ENCODE results near the gene NHP2.
"Not testable (repeated sequence)": the region's sequence is repeated elsewhere in the genome, so short reads cannot be mapped to it uniquely, and the experiment has no call there.

NHP2 gene

GRCh38 chr5:178170455-178170854, 16.8 kb upstream of the NHP2 start:
- DNase-seq = no peak

DNA sequence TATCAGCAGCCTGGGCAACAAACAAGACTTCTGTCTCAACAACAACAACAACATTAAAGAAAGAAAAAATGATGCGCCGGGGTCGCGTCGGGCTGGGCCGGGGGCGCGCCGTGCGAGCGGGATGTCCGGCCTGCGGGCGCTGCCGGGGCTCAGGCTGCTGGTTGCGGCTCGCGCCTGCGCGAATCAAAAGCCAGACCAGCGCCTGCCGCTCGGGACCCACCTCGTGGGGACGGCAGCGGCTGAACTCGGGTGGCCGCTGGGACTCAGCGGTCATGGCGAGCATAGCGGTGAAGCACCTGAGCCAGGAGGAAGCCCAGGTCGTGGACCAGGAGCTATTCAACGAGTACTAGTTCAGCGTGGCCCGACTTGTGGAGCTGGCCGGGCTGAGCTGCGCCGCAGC, 11.9 kb upstream of the NHP2 start:
- no peak for DNase-seq

GRCh38 chr5:178163772-178164735, 10.4 kb upstream of the NHP2 start:
- DNase-seq = peak; percentile 96

DNA sequence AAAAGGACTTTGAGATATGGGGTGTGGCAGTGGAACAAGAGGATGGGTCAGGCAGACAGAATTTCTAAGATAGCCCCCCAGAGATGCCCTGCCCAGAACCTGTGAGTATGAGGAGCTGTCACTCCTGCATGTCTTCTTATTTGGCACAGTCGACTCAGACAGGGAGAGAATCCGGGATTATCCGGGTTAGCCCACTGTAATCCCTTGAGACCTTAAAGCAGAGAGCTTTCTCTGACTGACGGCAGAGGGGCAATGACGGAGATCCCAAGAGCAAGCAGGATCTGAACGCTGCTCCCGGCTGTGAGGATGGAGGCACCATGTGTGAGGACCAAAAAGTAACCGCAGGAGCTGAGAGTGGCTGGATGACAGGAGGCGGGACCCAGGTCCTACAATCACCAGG, 8.8 kb upstream of the NHP2 start:
- no peak for DNase-seq

DNA sequence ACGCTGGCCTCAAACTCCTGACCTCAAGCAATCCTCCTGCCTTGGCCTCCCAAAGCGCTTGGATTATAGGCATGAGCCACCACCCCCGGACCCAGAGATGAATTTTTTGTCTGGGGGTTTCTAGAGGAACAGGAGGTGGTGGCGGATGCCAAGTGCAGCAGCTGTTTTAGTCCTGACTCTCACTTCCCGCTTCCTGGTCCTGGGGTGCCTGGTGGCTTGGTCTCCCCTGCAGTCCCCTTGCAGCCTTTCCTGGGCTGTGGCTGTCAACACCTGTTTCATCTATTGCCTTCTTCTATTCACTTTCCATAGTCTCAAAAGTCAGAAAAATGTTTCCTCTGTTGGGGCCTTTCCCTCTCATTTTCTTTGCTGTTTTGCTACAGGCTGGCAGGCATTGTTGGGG, 6.5 kb upstream of the NHP2 start:
- DNase-seq = no peak

DNA sequence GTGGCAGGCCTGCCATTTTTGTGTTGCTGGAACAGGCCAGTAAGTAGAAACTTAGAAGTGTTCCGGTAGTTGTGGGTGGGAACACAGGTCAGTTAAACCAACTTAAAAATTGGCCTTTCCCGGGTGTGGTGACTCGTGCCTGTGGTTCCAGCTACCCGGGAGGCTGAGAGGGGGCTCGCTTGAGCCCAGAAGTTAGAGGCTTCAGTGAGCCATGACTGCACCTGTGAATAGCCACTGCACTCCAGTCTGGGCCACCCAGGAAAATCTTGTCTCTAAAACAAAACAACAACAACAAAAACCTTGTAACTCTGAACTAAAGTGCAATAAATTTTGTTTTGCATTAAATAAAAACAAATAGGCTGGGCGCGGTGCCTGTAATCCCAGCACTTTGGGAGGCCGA, 1.4 kb upstream of the NHP2 start:
- no peak for DNase-seq

DNA sequence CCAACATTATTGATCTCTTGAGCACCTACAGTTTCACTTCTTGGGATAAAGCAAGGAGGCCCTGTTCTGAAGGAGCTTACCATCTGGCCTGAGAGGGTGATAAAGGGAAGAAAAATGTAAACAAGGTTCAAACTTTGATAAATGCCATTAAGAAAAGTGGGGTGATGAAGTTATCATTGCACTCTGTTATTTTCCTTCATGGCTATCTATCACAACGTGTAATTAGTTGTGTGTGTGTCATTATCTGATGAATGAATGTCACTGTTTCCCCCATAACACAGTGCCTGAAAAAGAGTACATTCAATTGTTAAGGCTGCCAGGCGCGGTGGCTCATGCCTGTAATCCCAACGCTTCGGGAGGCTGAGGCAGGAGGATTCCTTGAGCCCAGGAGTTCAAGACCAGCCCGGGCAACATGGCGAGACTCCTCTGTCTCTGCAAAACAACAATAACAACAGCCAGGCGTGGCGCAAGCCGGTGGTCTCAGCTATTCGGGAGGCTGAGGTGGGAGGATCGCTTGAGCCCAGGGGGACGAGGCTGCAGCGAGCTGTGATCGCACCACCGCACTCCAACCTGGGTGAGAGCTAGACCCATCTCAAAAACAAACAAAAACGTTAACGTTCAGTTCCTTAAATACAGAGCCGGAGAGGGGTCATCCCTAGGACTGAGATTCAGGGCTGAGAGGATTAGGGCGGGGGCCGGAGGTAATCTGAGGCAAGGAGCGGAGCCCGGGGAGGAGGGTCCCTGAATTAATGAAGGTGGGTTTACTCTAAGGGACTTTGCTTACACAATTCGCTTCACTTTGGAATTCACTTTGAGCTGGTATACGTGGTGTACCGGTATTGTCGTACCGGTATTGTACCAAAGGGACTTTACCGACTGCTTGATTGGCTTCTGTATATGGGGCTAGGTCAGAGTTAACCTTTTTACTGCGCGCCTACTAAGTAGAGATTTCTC, 917 bp downstream of the NHP2 start:
- DNase-seq = no peak

GRCh38 chr5:178150977-178151734, 2.5 kb downstream of the NHP2 start:
- DNase-seq = no peak

GRCh38 chr5:178149199-178149932, 4.3 kb downstream of the NHP2 start:
- peak; percentile 45 for DNase-seq

DNA sequence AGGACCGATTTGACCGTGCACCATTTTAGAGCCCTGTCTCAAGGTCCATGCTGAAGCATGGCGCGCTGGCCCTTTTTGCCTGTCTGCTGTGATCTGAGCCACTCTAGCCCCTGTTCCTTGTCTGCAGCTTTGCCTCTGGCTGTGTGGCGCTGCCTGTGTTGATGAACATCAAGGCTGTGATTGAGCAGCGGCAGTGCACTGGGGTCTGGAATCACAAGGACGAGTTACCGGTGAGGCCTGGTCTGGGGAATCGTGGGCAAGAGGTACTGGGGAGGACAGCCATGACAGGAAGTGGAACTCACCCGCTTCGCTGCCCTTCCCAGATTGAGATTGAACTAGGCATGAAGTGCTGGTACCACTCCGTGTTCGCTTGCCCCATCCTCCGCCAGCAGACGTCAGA, 6.3 kb downstream of the NHP2 start:
- DNase-seq = no peak

DNA sequence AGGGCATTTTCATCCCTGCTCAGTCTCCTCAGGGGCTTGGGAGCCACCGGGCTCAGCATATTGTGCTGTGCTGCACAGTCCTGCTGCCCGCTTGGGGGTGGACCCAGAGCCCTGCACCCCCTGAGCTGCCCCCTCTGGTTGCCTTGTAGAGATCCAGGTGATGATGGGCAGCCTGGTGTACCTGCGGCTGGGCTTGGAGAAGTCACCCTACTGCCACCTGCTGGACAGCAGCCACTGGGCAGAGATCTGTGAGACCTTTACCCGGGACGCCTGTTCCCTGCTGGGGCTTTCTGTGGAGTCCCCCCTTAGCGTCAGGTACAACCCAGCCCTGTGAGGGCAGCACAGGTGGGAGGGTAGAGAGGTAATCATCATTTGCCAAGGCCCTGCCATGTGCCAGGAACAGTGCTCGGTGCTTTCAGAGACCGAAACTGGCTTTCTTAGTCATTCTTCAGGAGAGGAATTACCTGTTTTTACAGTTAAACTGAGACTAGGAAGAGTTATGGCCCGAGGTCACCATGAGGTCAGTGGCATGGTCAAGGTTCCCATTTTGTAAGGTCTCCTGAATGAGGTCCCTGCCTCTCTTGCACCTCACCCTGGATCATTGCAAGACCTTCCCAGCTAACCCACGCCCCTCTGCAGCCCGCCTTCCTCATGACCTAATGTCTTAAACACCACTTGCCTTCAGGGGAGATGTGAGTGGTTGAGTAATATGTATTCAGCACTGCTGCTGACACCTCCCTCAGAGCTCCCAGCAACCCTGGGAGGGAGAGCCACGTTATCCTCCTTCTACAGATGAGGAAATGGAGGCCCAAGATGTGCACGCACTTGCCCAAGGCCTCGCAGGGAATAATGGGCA, 7.5 kb downstream of the NHP2 start:
- peak; percentile 77 for DNase-seq

GRCh38 chr5:178143901-178144300, 9.8 kb downstream of the NHP2 start:
- no peak for DNase-seq

- DNase-seq = no peak
Measured at GRCh38 chr5:178143246-178143645, 10.4 kb downstream of the NHP2 start.

DNA sequence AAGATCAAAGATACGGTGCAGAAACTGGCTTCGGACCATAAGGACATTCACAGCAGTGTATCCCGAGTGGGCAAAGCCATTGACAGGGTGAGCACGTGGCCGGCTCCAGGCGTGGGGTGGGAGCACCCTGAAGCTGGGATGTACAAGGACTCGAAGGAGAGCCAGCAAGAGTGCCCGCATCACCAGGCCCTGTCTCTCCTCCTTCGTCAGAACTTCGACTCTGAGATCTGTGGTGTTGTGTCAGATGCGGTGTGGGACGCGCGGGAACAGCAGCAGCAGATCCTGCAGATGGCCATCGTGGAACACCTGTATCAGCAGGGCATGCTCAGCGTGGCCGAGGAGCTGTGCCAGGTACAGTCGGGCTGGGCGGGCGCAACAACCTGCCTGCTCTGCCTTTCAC, 11.0 kb downstream of the NHP2 start:
- no peak for DNase-seq

DNA sequence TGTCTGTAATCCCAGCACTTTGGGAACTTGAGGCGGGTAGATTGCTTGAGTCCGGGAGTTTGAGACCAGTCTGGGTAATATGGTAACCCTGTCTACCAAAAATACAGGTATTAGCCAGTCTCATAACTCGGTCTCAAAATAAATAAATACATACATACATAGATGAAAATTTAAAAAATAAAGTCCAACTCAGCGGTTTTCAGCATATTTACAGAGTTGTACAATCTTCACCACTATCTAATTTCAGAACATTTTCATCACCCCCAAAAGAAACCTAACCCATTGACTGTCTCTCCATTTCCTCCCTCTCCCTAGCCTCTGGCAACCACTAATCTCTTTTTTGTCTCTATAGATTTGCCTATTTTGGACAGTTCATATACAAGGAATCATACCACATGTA, 12.1 kb downstream of the NHP2 start:
- no peak for DNase-seq

DNA sequence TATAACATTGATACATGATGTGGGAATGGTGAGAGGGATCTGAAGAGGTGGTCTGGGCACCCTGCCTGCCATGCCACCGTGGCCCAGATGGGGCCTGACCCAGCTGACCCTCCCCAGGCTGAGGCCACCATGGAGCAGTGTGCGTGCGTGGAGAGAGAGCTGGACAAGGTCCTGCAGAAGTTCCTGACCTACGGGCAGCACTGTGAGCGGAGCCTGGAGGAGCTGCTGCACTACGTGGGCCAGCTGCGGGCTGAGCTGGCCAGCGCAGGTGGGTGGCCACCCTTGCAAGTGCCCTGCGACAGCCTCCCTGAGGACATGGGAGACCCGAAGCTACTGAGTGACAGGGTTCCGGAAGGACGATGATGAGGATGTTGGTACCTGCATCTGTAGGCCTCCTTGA, 15.7 kb downstream of the NHP2 start:
- DNase-seq = no peak

DNA sequence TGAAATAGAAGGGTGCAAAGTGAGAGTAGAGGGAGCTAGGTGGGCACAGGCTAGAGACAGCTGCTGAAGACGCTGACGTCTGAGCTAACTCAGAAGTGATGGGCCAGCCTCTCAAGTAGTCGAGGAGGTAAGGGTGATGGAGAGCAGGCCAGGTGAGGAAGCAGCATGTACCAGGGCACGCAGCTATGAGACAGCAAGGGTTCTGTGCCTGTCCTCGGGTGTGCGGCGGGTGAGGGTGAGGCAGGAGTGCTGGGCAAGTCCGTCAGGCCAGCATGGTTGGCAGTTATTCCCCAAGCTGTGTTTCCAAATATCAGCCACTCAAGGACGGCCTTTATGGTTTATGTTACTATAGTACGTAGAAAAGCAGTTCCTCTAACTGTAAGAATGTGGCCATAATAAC, 16.7 kb downstream of the NHP2 start:
- DNase-seq = no peak

GRCh38 chr5:178131446-178131996, 22.2 kb downstream of the NHP2 start:
- DNase-seq = no peak

DNA sequence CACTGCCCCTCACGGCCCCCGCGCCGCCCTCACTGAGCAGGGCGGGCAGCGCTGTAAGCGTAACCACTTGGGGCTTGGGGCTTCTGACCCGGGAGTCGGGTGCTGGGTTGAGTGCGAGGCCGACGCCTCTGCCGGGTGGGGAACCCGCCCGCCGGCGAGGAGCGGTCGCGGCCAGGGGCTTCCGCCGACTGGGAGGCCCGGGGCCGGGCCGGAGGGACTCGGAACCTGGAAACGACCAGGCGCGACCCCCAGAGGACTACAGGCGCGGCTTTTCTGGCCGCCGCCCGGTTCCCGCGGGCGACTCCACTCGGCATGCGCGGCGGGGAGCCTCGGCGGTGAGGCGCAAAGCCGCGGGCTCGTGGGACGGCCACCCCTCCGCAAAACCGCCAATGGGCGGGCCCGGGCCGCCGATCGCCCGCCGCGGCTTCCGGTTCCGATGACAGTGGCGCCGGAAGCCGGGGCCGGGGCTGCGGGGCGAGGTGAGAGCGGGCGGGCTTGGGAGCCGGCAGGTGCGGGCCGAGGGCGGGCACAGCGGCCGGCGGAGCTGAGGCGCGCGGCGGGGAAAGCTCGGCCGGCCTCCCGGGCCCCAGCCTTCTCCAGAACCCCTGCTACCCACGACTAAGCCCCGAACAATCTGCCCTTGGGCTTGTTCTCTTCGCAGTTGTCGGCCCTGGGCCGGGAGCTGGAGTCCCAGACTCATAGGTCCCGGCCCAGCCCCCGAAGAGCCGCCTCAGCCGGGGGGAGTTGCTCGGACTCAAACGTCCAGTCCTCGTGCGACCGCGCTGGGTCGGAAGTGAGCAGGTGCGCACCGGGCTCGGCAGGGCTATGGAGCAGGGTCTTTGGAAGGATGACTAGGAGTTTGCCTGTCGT, 22.9 kb downstream of the NHP2 start, which contains the start of gene RMND5B:
RMND5B (plus strand) TSS at position 439 of the 870 bp plus-strand sequence. CDS start 7,106 bp downstream, outside the sequence.
- DNase-seq = peak; percentile 89

DNA sequence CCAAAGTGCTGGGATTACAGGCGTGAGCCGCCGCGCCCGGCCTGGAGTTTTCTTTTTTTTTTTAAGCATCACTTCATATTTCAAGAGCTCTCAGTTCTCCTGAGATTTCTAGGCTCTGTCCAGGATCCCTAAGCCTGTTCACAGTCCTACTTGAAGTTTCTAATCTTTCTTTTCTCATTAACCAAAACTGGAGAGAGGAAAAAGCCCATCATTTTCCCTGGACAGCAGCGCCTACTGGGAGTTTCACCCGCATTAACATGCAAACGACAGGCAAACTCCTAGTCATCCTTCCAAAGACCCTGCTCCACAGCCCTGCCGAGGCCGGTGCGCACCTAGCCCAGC, 23.5 kb downstream of the NHP2 start:
- DNase-seq = not testable (repeated sequence)

Measured in activated CD4-positive, alpha-beta T cell treated with anti-CD3 and anti-CD28 coated beads for 48 hours (primary cell).